Pancreas (tissue), 10 donors: ENCODE data around the gene TIMM10. TPM values are rescaled to one million over a fixed set of nuclear protein-coding genes. Genes with fewer than 3 reads are reported as not detected.
A peak's percentile ranks its signal among the peaks of the same experiment; 100 is the strongest.

ENCODE experiments used
- ATAC-seq, 4 donors: fragments of 200-7000 bp; cut with Tn5 transposase; one replicate each; pipeline versions ENCODE4 v1.8.0 to v1.9.1; 2020; ENCODE audit warnings: mild to moderate bottlenecking in 4 of 4, moderate library complexity in 4 of 4
- DNase-seq, 6 donors: peaks; one replicate each; pipeline ENCODE4 v3.0.0-alpha.2; 2020
- FAIRE-seq: peaks from 2 replicates; lab custom pipeline; 2012; peaks lifted over from hg19 to GRCh38; lab: Jason Lieb, UNC
- H3K27ac ChIP-seq, 4 donors: fragments of 200-600 bp; sonication (generic); 1 replicate in 3 of 4; 2 replicates in 1 of 4; pipeline versions ENCODE4 v1.5.0 to v1.8.0; 2020
- H3K27me3 ChIP-seq, 4 donors: fragments of 200-600 bp; one replicate each; pipeline ENCODE4 v1.8.0; 2021
- H3K36me3 ChIP-seq, 3 donors: fragments of 200-600 bp; sonication (generic) in 1 of 3; one replicate each; pipeline versions ENCODE4 v1.5.0 to v1.8.0; 2020 to 2021
- H3K4me1 ChIP-seq, 3 donors: fragments of 200-600 bp; one replicate each; pipeline ENCODE4 v1.8.0; 2021
- H3K4me3 ChIP-seq, 4 donors: fragments of 200-600 bp; sonication (generic) in 2 of 4; one replicate each; pipeline versions ENCODE4 v1.5.0 to v1.8.0; 2020 to 2021
- H3K9me3 ChIP-seq, 4 donors: fragments of 200-600 bp; one replicate each; pipeline ENCODE4 v1.8.0; 2021
- CTCF ChIP-seq, 4 donors: fragments of 200-600 bp; sonication (generic) in 3 of 4; IDR thresholded peaks; one replicate each; pipeline versions ENCODE4 v1.5.0 to v1.8.0; 2021; ENCODE audit warnings: antibody characterized with exemption in 4 of 4
- WGBS, 2 donors: extraction: QIAGEN DNeasy Blood & Tissue Kit; methylation state at CpG; one replicate each; pipeline ENCODE4 v1.1.7; 2013; 5-methylcytosine and 5-hydroxymethylcytosine counted together
- intact Hi-C, 3 donors: fragments of 100-400 bp; cut with DNase I; formaldehyde crosslinking; loops; one replicate each; pipeline versions ENCODE4 v1.11.1 to v1.14.2; 2022
- polyA plus RNA-seq, 2 donors: library from polyadenylated mRNA; stranded (reverse); fragments of 200-250 nt; gene quantifications; one replicate each; pipeline ENCODE4 v1.2.3, GENCODE V29; 2013
- total RNA-seq, 6 donors: library from RNA; stranded (reverse); fragmentation: NEBNext Ultra II Directional in 4 of 6; extraction: Animal tissue kit (Norgen Biotek cat#: 25700) in 4 of 6; gene quantifications; one replicate each; pipeline versions ENCODE4 v1.2.1 to v1.2.4, GENCODE V29; 2021 to 2023
- donor health status: healthy with polysubstance abuse.
- donor health status: DM: no; HTN: no; CAD: no; lungs with moderate emphysema.
- donor health status: DM: no; HTN: no; CAD: no.
- donor health status: control.
- donor health status: control.
- donor health status: Bipolar disorder and iron deficiency.
- donor health status: DM: yes; HTN: yes; CAD: no.
- donor health status: DM: no; HTN: no; CAD: no.
- donor health status: DM: no; HTN: no; CAD: no.
- donor health status: DM: yes; HTN: yes; CAD: no.

Gene TIMM10
- total and polyA plus RNA-seq, 8 donors = 12.2 to 32.6 (median 21.7) TPM

GRCh38 chr11:57567515-57568329 is 37.2 kb upstream of the TIMM10 start, which contains the start of gene UBE2L6:
Gene UBE2L6 (minus strand): TSS chr11:57567672. CDS start chr11:57567611, 61 bp downstream.
- Histone ChIP-seq H3K36me3 (no peaks in the 10 kb centered on the region), H3K27ac (peak within 1 kb of the TSS; percentile 17 to 81 (median 51)), H3K4me3 (peak within 1 kb of the TSS; percentile 42 to 83 (median 76)), H3K4me1 (peaks cover 0 to 12% (median 0%) of the 10 kb centered on the region in 3 donors), H3K27me3 (no peaks in the 10 kb centered on the region), H3K9me3 (no peaks in the 10 kb centered on the region)
- intact Hi-C loops = loop anchor here in 2 of 3 donors (5.0 to 10.0 kb wide), 2 partner anchors 77 to 80 kb away; partner anchors contain the start of gene YPEL4 (in 2 of the 2)
- TF ChIP-seq CTCF (IDR thresholded peaks at IDR 0.05) = peak in 3 of 4 donors; percentile 80 to 89 (median 83)
- 1% methylated on average over 56 to 92 of the region's 92 CpGs for WGBS, 2 donors
- ATAC-seq (peak; percentile 84 to 88 (median 88)), DNase-seq (peak; percentile 42 to 84 (median 75)), FAIRE-seq (no peak)

GRCh38 chr11:57566905-57567514 is 36.5 kb upstream of the TIMM10 start:
- TF ChIP-seq CTCF (IDR thresholded peaks at IDR 0.05) = no peak
- no peaks in the 10 kb centered on the region for H3K36me3 ChIP-seq
- ATAC-seq = peak in 2 of 4 donors; percentile 21 to 28
- 29 to 32% methylated on average over 15 of the region's 15 CpGs for WGBS, 2 donors
- no peaks in the 10 kb centered on the region for H3K27me3 ChIP-seq
- H3K9me3 ChIP-seq = no peaks in the 10 kb centered on the region
- H3K4me3 ChIP-seq = peak overlapping the region; percentile 42 to 83 (median 76)
- intact Hi-C loops = loop anchor here in 2 of 3 donors (5.0 to 10.0 kb wide), 2 partner anchors 78 to 80 kb away; partner anchors contain the start of gene YPEL4 (in 2 of the 2)
- peaks cover 0 to 12% (median 0%) of the 10 kb centered on the region in 3 donors for H3K4me1 ChIP-seq
- FAIRE-seq = no peak
- peak overlapping the region in 3 of 4 donors; percentile 25 to 81 (median 61) for H3K27ac ChIP-seq
- DNase-seq = no peak

- peak in 1 of 6 donors; percentile 40 for DNase-seq
- no peaks in the 10 kb centered on the region for H3K9me3 ChIP-seq
- H3K4me3 ChIP-seq = peak overlapping the region; percentile 3 to 83 (median 40)
- peak; percentile 28 to 78 (median 64) for ATAC-seq
- peaks cover 0 to 12% (median 0%) of the 10 kb centered on the region in 3 donors for H3K4me1 ChIP-seq
- 64 to 75% methylated on average over 4 of the region's 4 CpGs for WGBS, 2 donors
- peak overlapping the region in 3 of 4 donors; percentile 41 to 81 (median 61) for H3K27ac ChIP-seq
- intact Hi-C loops = loop anchor here in 2 of 3 donors (5.0 to 10.0 kb wide), 2 partner anchors 79 to 81 kb away; partner anchors contain the start of gene YPEL4 (in 2 of the 2)
- H3K27me3 ChIP-seq = no peaks in the 10 kb centered on the region
- peak; percentile 69 for FAIRE-seq
- TF ChIP-seq CTCF (IDR thresholded peaks at IDR 0.05) = no peak
- no peaks in the 10 kb centered on the region for H3K36me3 ChIP-seq
Measured at GRCh38 chr11:57566005-57566904, 35.7 kb upstream of the TIMM10 start.

- Histone ChIP-seq H3K27me3 (no peaks in the 10 kb centered on the region), H3K27ac (no peak overlapping the region), H3K4me3 (no peak overlapping the region), H3K4me1 (peaks cover 0 to 9% (median 0%) of the 10 kb centered on the region in 3 donors), H3K36me3 (no peaks in the 10 kb centered on the region), H3K9me3 (no peaks in the 10 kb centered on the region)
- no peak for DNase-seq
- no peak for FAIRE-seq
- intact Hi-C loops = loop anchor here in 1 of 3 donors (10.0 kb wide), 1 partner anchor 82 kb away; the partner anchor contains the start of gene YPEL4
- 64 to 71% methylated on average over 4 of the region's 4 CpGs for WGBS, 2 donors
- ATAC-seq = no peak
- TF ChIP-seq CTCF (IDR thresholded peaks at IDR 0.05) = no peak
Measured at GRCh38 chr11:57562596-57562995, 32.0 kb upstream of the TIMM10 start.
